HepG2 (cell line): ENCODE results near the gene SUPT6H. TPM values are rescaled to one million over a fixed set of nuclear protein-coding genes. Genes with fewer than 3 reads are reported as not detected.

ENCODE experiments used
- AHR ChIP-seq: IDR thresholded peaks from 2 replicates; pipeline ENCODE4 v1.6.1; 2018; ENCODE audit warnings: missing genetic modification reagents, missing compliant biosample characterization
- ATF7 ChIP-seq, 2 experiments: fragments of 450-650 bp in 1 of 2; sonication (generic) in 1 of 2; formaldehyde crosslinking in 1 of 2; IDR thresholded peaks; 2 replicates each; pipeline versions ENCODE4 v1.4.0 to v1.6.1; 2016 to 2020; ENCODE audit warnings: antibody characterized with exemption in 1 of 2, mild to moderate bottlenecking in 1 of 2, missing genetic modification reagents in 1 of 2
- CREM ChIP-seq, 2 experiments: sonication (generic) in 1 of 2; formaldehyde crosslinking in 1 of 2; IDR thresholded peaks; 2 replicates each; pipeline versions ENCODE4 v1.4.0 to v1.6.1; 2016 to 2020; ENCODE audit warnings: antibody characterized with exemption in 1 of 2, mild to moderate bottlenecking in 1 of 2, missing genetic modification reagents in 1 of 2
- GFI1 ChIP-seq: sonication (generic); formaldehyde crosslinking; IDR thresholded peaks from 2 replicates; pipeline ENCODE4 v1.5.0; 2020; ENCODE audit warnings: missing genetic modification reagents, mild to moderate bottlenecking, borderline replicate concordance
- GTF2F1 ChIP-seq: fragments of 150-350 bp; IDR thresholded peaks from 2 replicates; pipeline ENCODE4 v1.6.1; 2014; ENCODE audit warnings: low read length
- ISL2 ChIP-seq: sonication (generic); formaldehyde crosslinking; IDR thresholded peaks from 2 replicates; pipeline ENCODE4 v1.5.0; 2020; ENCODE audit warnings: missing genetic modification reagents
- NBN ChIP-seq: fragments of 450-650 bp; conservative IDR thresholded peaks from 2 replicates; pipeline ENCODE4 v1.6.1; 2017
- PITX1 ChIP-seq: sonication (generic); formaldehyde crosslinking; IDR thresholded peaks from 2 replicates; pipeline ENCODE4 v1.5.1; 2020; ENCODE audit warnings: mild to moderate bottlenecking, missing genetic modification reagents
- SOX13 ChIP-seq, 3 experiments: fragments of 450-650 bp in 1 of 3; sonication (generic) in 1 of 3; formaldehyde crosslinking in 1 of 3; IDR thresholded peaks in 2 of 3; conservative IDR thresholded peaks in 1 of 3; 2 replicates each; pipeline versions ENCODE4 v1.5.0 to v1.6.1; 2016 to 2020; ENCODE audit warnings: antibody characterized with exemption in 1 of 3, mild to moderate bottlenecking in 1 of 3, missing compliant biosample characterization in 1 of 3, missing genetic modification reagents in 1 of 3, moderate library complexity in 1 of 3
- SRF ChIP-seq: IDR thresholded peaks from 2 replicates; pipeline ENCODE4 v1.6.1; 2011; ENCODE audit warnings: mild to moderate bottlenecking, low read depth, low read length, moderate library complexity
- ZNF17 ChIP-seq: sonication (generic); formaldehyde crosslinking; IDR thresholded peaks from 2 replicates; pipeline ENCODE4 v1.5.0; 2020; ENCODE audit warnings: mild to moderate bottlenecking, missing genetic modification reagents
- ZNF264 ChIP-seq: sonication (generic); formaldehyde crosslinking; IDR thresholded peaks from 2 replicates; pipeline ENCODE4 v1.4.0; 2020; ENCODE audit warnings: missing genetic modification reagents
- ZNF292 ChIP-seq: sonication (generic); formaldehyde crosslinking; IDR thresholded peaks from 2 replicates; pipeline ENCODE4 v1.8.1; 2022; ENCODE audit warnings: mild to moderate bottlenecking, low read depth, missing genetic modification reagents, borderline replicate concordance
- ZNF329 ChIP-seq: sonication (generic); formaldehyde crosslinking; IDR thresholded peaks from 2 replicates; pipeline ENCODE4 v1.9.0; 2021; ENCODE audit warnings: low read depth, mild to moderate bottlenecking, missing genetic modification reagents
- ZNF619 ChIP-seq: sonication (generic); formaldehyde crosslinking; IDR thresholded peaks from 2 replicates; pipeline ENCODE4 v1.4.0; 2020; ENCODE audit warnings: mild to moderate bottlenecking, missing genetic modification reagents
- ZNF703 ChIP-seq: sonication (generic); formaldehyde crosslinking; IDR thresholded peaks from 2 replicates; pipeline ENCODE4 v1.5.1; 2020; ENCODE audit warnings: missing genetic modification reagents, mild to moderate bottlenecking, moderate library complexity, borderline replicate concordance
- ZNF766 ChIP-seq: sonication (generic); formaldehyde crosslinking; IDR thresholded peaks from 2 replicates; pipeline ENCODE4 v1.5.0; 2020; ENCODE audit warnings: missing genetic modification reagents, borderline replicate concordance
- ZSCAN25 ChIP-seq: sonication (generic); formaldehyde crosslinking; IDR thresholded peaks from 2 replicates; pipeline ENCODE4 v1.8.0; 2022; ENCODE audit warnings: mild to moderate bottlenecking, missing genetic modification reagents
- ZSCAN9 ChIP-seq: IDR thresholded peaks from 2 replicates; pipeline ENCODE4 v1.6.1; 2016; ENCODE audit warnings: borderline replicate concordance
- polyA plus RNA-seq, 8 experiments: library from polyadenylated mRNA; depleted of rRNA in 3 of 8; stranded (reverse) in 7 of 8; unstranded in 1 of 8; fragments of >200 nt; fragmentation: Illumina TruSeq in 4 of 8; extraction: Trizol in 4 of 8; gene quantifications; 2 replicates each; pipeline versions ENCODE4 v1.2.1 to v1.2.3, GENCODE V29; 2011 to 2016; ENCODE audit warnings: low read depth in 4 of 8, missing spikeins in 1 of 8, mixed read lengths in 1 of 8; ENCODE audit not compliant: insufficient read depth in 1 of 8
- total RNA-seq, 5 experiments: library from RNA; depleted of rRNA; stranded (reverse); fragments of >200 nt; fragmentation: Illumina TruSeq; extraction: Trizol; gene quantifications; 2 replicates each; pipeline ENCODE4 v1.2.3, GENCODE V29; 2016; ENCODE audit warnings: low read depth in 1 of 5
- TF ChIP-seq, protein P1 (sequence below): sonication (generic); formaldehyde crosslinking; IDR thresholded peaks from 2 replicates; pipeline ENCODE4 v1.4.0; 2020; ENCODE audit warnings: missing genetic modification reagents
- TF ChIP-seq, protein P2 (sequence below): sonication (generic); formaldehyde crosslinking; IDR thresholded peaks from 2 replicates; pipeline ENCODE4 v1.4.0; 2020; ENCODE audit warnings: mild to moderate bottlenecking, missing genetic modification reagents
- TF ChIP-seq, protein P3 (sequence below): sonication (generic); formaldehyde crosslinking; IDR thresholded peaks from 2 replicates; pipeline ENCODE4 v1.8.0; 2022; ENCODE audit warnings: low read depth, missing genetic modification reagents

The SUPT6H gene
- total and polyA plus RNA-seq, 2 of the 13 experiments (the other 11 are each of a cell fraction or from before 2014, with no cell fraction given): 32.7 to 39.9 TPM

DNA sequence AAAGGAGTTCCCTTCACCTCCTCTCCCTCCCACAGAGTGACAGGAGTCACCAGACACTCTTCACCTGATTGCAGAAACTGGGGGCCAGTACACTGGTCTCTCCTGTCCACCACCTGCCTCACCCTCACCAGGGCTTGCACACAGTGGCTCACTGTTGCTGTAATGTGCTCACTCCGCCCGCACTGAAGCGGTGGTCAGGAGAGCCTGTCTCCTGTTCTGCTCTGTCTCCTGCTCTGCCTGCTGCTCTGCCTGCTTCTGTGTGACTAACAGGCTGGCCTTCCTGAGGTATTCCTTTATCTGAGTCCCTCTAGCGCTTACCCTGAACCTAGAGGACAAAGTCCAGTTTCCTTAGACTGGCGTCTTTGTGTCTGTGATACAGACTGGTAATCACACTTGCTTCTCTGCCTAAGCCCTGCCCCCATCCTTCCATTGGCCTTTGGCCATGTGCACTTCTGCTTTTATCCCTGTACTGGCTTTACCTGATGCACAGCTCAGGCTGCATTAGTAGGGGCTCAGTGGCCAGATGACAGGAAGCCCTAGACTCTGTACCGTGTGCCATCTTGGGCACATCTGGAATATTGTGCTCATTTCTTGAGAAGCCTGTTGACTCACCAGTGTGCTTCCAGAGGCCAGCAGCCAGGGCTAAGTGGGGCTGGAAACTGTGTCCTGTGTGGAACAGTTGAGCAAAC, 36.4 kb downstream of the SUPT6H start (continued):
- TF ChIP-seq ZNF703 (CRISPR knock-in tag) (no peak), SRF (no peak), ISL2 (CRISPR knock-in tag) (peak; percentile 67), ZNF264 (CRISPR knock-in tag) (peak; percentile 78; the same call in 1 of the 2 replicates), SOX13 (IDR thresholded peaks at IDR 0.05) (peak; percentile 18; the same call in 1 of the 2 replicates), SOX13 (CRISPR knock-in tag; conservative IDR thresholded peaks at IDR 0.05 in 1 of 2, IDR thresholded peaks at IDR 0.05 in 1 of 2) (peak in 1 of 2 experiments; percentile 88; a peak in 2 of 4 replicates), NBN (no peak), ZNF619 (CRISPR knock-in tag) (no peak), CREM (IDR thresholded peaks at IDR 0.05) (peak; percentile 58; the same call in 1 of the 2 replicates), CREM (CRISPR knock-in tag; IDR thresholded peaks at IDR 0.05) (no peak), ZNF292 (CRISPR knock-in tag) (peak; percentile 96; the same call in 1 of the 2 replicates), GFI1 (CRISPR knock-in tag) (peak; percentile 42; the same call in 1 of the 2 replicates), GTF2F1 (no peak), ZSCAN25 (CRISPR knock-in tag) (peak; percentile 67; the same call in 1 of the 2 replicates), PITX1 (CRISPR knock-in tag) (peak; percentile 89), ZNF766 (CRISPR knock-in tag) (0 out of 2 replicates have a peak, but pooled peaks have one; percentile 45), ZNF329 (CRISPR knock-in tag) (no peak), ZSCAN9 (CRISPR knock-in tag) (peak; percentile 61), AHR (CRISPR knock-in tag) (no peak), ZNF17 (CRISPR knock-in tag) (no peak), ATF7 (IDR thresholded peaks at IDR 0.05) (no peak), ATF7 (CRISPR knock-in tag; IDR thresholded peaks at IDR 0.05) (no peak; the same call in 1 of the 2 replicates)
- TF ChIP-seq, protein P1, sequence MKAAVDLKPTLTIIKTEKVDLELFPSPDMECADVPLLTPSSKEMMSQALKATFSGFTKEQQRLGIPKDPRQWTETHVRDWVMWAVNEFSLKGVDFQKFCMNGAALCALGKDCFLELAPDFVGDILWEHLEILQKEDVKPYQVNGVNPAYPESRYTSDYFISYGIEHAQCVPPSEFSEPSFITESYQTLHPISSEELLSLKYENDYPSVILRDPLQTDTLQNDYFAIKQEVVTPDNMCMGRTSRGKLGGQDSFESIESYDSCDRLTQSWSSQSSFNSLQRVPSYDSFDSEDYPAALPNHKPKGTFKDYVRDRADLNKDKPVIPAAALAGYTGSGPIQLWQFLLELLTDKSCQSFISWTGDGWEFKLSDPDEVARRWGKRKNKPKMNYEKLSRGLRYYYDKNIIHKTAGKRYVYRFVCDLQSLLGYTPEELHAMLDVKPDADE (CRISPR knock-in tag): no peak
- TF ChIP-seq, protein P2, sequence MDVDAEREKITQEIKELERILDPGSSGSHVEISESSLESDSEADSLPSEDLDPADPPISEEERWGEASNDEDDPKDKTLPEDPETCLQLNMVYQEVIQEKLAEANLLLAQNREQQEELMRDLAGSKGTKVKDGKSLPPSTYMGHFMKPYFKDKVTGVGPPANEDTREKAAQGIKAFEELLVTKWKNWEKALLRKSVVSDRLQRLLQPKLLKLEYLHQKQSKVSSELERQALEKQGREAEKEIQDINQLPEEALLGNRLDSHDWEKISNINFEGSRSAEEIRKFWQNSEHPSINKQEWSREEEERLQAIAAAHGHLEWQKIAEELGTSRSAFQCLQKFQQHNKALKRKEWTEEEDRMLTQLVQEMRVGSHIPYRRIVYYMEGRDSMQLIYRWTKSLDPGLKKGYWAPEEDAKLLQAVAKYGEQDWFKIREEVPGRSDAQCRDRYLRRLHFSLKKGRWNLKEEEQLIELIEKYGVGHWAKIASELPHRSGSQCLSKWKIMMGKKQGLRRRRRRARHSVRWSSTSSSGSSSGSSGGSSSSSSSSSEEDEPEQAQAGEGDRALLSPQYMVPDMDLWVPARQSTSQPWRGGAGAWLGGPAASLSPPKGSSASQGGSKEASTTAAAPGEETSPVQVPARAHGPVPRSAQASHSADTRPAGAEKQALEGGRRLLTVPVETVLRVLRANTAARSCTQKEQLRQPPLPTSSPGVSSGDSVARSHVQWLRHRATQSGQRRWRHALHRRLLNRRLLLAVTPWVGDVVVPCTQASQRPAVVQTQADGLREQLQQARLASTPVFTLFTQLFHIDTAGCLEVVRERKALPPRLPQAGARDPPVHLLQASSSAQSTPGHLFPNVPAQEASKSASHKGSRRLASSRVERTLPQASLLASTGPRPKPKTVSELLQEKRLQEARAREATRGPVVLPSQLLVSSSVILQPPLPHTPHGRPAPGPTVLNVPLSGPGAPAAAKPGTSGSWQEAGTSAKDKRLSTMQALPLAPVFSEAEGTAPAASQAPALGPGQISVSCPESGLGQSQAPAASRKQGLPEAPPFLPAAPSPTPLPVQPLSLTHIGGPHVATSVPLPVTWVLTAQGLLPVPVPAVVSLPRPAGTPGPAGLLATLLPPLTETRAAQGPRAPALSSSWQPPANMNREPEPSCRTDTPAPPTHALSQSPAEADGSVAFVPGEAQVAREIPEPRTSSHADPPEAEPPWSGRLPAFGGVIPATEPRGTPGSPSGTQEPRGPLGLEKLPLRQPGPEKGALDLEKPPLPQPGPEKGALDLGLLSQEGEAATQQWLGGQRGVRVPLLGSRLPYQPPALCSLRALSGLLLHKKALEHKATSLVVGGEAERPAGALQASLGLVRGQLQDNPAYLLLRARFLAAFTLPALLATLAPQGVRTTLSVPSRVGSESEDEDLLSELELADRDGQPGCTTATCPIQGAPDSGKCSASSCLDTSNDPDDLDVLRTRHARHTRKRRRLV (CRISPR knock-in tag): peak; percentile 26; the same call in 1 of the 2 replicates
- TF ChIP-seq, protein P3, sequence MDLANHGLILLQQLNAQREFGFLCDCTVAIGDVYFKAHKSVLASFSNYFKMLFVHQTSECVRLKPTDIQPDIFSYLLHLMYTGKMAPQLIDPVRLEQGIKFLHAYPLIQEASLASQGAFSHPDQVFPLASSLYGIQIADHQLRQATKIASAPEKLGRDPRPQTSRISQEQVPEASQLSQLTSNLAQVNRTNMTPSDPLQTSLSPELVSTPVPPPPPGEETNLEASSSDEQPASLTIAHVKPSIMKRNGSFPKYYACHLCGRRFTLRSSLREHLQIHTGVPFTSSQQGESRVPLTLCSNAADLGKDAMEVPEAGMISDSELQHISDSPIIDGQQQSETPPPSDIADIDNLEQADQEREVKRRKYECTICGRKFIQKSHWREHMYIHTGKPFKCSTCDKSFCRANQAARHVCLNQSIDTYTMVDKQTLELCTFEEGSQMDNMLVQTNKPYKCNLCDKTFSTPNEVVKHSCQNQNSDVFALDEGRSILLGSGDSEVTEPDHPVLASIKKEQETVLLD (CRISPR knock-in tag): peak; percentile 62; the same call in 1 of the 2 replicates
